ENCODE results near the gene RAPGEF6.

DNA sequence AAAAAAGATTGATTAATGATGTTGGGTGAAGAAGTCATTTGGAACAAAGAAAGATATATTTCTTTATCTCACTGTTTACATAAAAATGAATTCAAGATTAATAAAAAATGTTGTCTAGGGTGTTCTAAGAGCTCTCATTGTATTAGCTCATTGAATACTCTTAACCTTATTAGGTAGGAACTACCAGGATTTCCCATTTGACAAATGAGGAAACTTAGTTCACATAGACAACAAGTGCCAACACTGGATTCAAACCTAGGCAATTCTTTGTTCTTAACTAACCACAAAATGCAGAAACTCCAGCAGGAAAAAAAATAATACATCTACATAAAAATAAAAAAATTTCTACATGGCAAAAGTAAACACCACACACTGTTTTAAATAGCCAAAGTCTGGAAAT is 175.8 kb downstream of the RAPGEF6 start:
- TF ChIP-seq, protein P1, sequence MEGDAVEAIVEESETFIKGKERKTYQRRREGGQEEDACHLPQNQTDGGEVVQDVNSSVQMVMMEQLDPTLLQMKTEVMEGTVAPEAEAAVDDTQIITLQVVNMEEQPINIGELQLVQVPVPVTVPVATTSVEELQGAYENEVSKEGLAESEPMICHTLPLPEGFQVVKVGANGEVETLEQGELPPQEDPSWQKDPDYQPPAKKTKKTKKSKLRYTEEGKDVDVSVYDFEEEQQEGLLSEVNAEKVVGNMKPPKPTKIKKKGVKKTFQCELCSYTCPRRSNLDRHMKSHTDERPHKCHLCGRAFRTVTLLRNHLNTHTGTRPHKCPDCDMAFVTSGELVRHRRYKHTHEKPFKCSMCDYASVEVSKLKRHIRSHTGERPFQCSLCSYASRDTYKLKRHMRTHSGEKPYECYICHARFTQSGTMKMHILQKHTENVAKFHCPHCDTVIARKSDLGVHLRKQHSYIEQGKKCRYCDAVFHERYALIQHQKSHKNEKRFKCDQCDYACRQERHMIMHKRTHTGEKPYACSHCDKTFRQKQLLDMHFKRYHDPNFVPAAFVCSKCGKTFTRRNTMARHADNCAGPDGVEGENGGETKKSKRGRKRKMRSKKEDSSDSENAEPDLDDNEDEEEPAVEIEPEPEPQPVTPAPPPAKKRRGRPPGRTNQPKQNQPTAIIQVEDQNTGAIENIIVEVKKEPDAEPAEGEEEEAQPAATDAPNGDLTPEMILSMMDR (IDR thresholded peaks at IDR 0.05) = no peak
- TF ChIP-seq ZFX (IDR thresholded peaks at IDR 0.05; ENCODE audit: borderline replicate concordance) = no peak
